ENCODE data around the gene DOCK8. TPM values are rescaled to one million over a fixed set of nuclear protein-coding genes. Genes with fewer than 3 reads are reported as not detected.
A peak's percentile ranks its signal among the peaks of the same experiment; 100 is the strongest.

Gene DOCK8
- total RNA-seq, 1 donor from 2014 or later: 0.54 TPM

- peaks cover 11% of the 10 kb centered on the region for H3K4me1 ChIP-seq
- TF ChIP-seq CTCF (IDR thresholded peaks at IDR 0.05) (no peak), EZH2phosphoT487 (IDR thresholded peaks at IDR 0.05) (no peak), EZH2 (IDR thresholded peaks at IDR 0.05) (no peak)
- no peak for DNase-seq (ENCODE audit: low spot score)
- no peak overlapping the region for H3K9ac ChIP-seq
- peaks cover 2% of the 10 kb centered on the region for H3K36me3 Mint-ChIP-seq
- H3K27ac Mint-ChIP-seq: peak overlapping the region; percentile 33
- no peak overlapping the region for H3K4me3 Mint-ChIP-seq
- peak overlapping the region; percentile 72 for H2AFZ ChIP-seq (replicated peaks)
- H3K9me3 ChIP-seq (ENCODE audit: low read depth): no peaks in the 10 kb centered on the region
- H3K9me3 Mint-ChIP-seq: peaks cover 3% of the 10 kb centered on the region
- no peaks in the 10 kb centered on the region for H3K27me3 Mint-ChIP-seq (ENCODE audit: insufficient read depth, low read depth)
- H3K4me3 ChIP-seq: no peak overlapping the region
- H3K27me3 ChIP-seq: no peaks in the 10 kb centered on the region
- H3K79me2 ChIP-seq (ENCODE audit: low read depth): no peaks in the 10 kb centered on the region
- H3K4me2 ChIP-seq: no peak overlapping the region
- H4K20me1 ChIP-seq (ENCODE audit: low read depth): no peaks in the 10 kb centered on the region
- H3K4me1 Mint-ChIP-seq: peaks cover 17% of the 10 kb centered on the region
- no peaks in the 10 kb centered on the region for H3F3A ChIP-seq (ENCODE audit: low read depth)
- no peaks in the 10 kb centered on the region for H3K36me3 ChIP-seq
- H3K27ac ChIP-seq: no peak overlapping the region
Observed at GRCh38 chr9:458590-458989, 243.9 kb downstream of the DOCK8 start.

- no peak overlapping the region for H3K27ac ChIP-seq
- H3K36me3 ChIP-seq: no peaks in the 10 kb centered on the region
- peaks cover 3% of the 10 kb centered on the region for H3K9me3 Mint-ChIP-seq
- H4K20me1 ChIP-seq (ENCODE audit: low read depth): no peaks in the 10 kb centered on the region
- TF ChIP-seq CTCF (IDR thresholded peaks at IDR 0.05): no peak
- TF ChIP-seq EZH2phosphoT487 (IDR thresholded peaks at IDR 0.05): no peak
- no peak for TF ChIP-seq EZH2 (IDR thresholded peaks at IDR 0.05)
- peak overlapping the region; percentile 20 for H2AFZ ChIP-seq (replicated peaks)
- no peak overlapping the region for H3K9ac ChIP-seq
- peaks cover 17% of the 10 kb centered on the region for H3K4me1 Mint-ChIP-seq
- no peak overlapping the region for H3K4me2 ChIP-seq
- DNase-seq (ENCODE audit: low spot score): no peak
- H3K4me1 ChIP-seq: peaks cover 11% of the 10 kb centered on the region
- H3K27me3 ChIP-seq: no peaks in the 10 kb centered on the region
- H3K27me3 Mint-ChIP-seq (ENCODE audit: insufficient read depth, low read depth): no peaks in the 10 kb centered on the region
- H3K79me2 ChIP-seq (ENCODE audit: low read depth): no peaks in the 10 kb centered on the region
- H3K4me3 Mint-ChIP-seq: no peak overlapping the region
- H3K36me3 Mint-ChIP-seq: peaks cover 2% of the 10 kb centered on the region
- H3K27ac Mint-ChIP-seq: no peak overlapping the region
- H3K4me3 ChIP-seq: no peak overlapping the region
- H3F3A ChIP-seq (ENCODE audit: low read depth): no peaks in the 10 kb centered on the region
- H3K9me3 ChIP-seq (ENCODE audit: low read depth): no peaks in the 10 kb centered on the region
Observed at GRCh38 chr9:459491-460444, 245.1 kb downstream of the DOCK8 start.

- TF ChIP-seq CTCF (IDR thresholded peaks at IDR 0.05): no peak
- no peak for TF ChIP-seq EZH2phosphoT487 (IDR thresholded peaks at IDR 0.05)
- TF ChIP-seq EZH2 (IDR thresholded peaks at IDR 0.05): no peak
- Histone ChIP-seq H3K9ac (no peak overlapping the region), H3F3A (ENCODE audit: low read depth) (no peaks in the 10 kb centered on the region), H3K9me3 (ENCODE audit: low read depth) (no peaks in the 10 kb centered on the region), H3K27ac (no peak overlapping the region), H3K4me1 (peaks cover 11% of the 10 kb centered on the region), H3K4me2 (no peak overlapping the region), H2AFZ (replicated peaks) (no peak overlapping the region), H3K79me2 (ENCODE audit: low read depth) (no peaks in the 10 kb centered on the region), H3K27me3 (no peaks in the 10 kb centered on the region), H4K20me1 (ENCODE audit: low read depth) (no peaks in the 10 kb centered on the region), H3K4me3 (no peak overlapping the region), H3K36me3 (no peaks in the 10 kb centered on the region)
- Mint-ChIP-seq H3K36me3 (peaks cover 2% of the 10 kb centered on the region), H3K4me1 (peaks cover 17% of the 10 kb centered on the region), H3K9me3 (peaks cover 3% of the 10 kb centered on the region), H3K27ac (no peak overlapping the region), H3K4me3 (no peak overlapping the region), H3K27me3 (ENCODE audit: insufficient read depth, low read depth) (no peaks in the 10 kb centered on the region)
- no peak for DNase-seq (ENCODE audit: low spot score)
Observed at GRCh38 chr9:462121-462520, 247.5 kb downstream of the DOCK8 start.

Measured in neural progenitor cell (in vitro differentiated cells).